Stomach (tissue), 9 donors: Measurements from ENCODE around the gene PARVB. TPM values are rescaled to one million over a fixed set of nuclear protein-coding genes. Genes with fewer than 3 reads are reported as not detected.

ENCODE experiments used
- DNase-seq, 2 donors: peaks; one replicate each; pipeline versions ENCODE4 v3.0.0 to v3.0.0-alpha.2; 2013 to 2019
- H3K27ac ChIP-seq, 5 donors: fragments of 200-600 bp in 4 of 5; sonication (generic) in 4 of 5; one replicate each; pipeline ENCODE4 v1.5.1; 2013 to 2019; ENCODE audit warnings: mild to moderate bottlenecking in 1 of 5, moderate library complexity in 1 of 5
- H3K27me3 ChIP-seq, 3 donors: fragments of 200-600 bp; sonication (generic); one replicate each; pipeline ENCODE4 v1.5.1; 2017 to 2019; ENCODE audit warnings: mixed run types in 1 of 3
- H3K36me3 ChIP-seq, 4 donors: fragments of 200-600 bp; sonication (generic); 1 replicate in 3 of 4; 2 replicates in 1 of 4; pipeline ENCODE4 v1.5.1; 2016 to 2019
- H3K4me1 ChIP-seq, 4 donors: fragments of 200-600 bp; sonication (generic); one replicate each; pipeline ENCODE4 v1.5.1; 2016 to 2019
- H3K4me3 ChIP-seq, 4 donors: fragments of 200-600 bp; sonication (generic) in 3 of 4; one replicate each; pipeline ENCODE4 v1.5.1; 2016 to 2019; ENCODE audit warnings: mild to moderate bottlenecking in 1 of 4
- H3K9me3 ChIP-seq, 4 donors: fragments of 200-600 bp; sonication (generic); one replicate each; pipeline ENCODE4 v1.5.1; 2016 to 2019
- CTCF ChIP-seq, 7 experiments: fragments of 450-650 bp in 4 of 7; fragments of 200-600 bp in 3 of 7; sonication (generic) in 3 of 7; IDR thresholded peaks; one replicate each; pipeline ENCODE4 v1.5.1; 2016 to 2019; ENCODE audit warnings: antibody characterized with exemption in 7 of 7, control low read depth in 2 of 7, mild to moderate bottlenecking in 1 of 7
- EP300 ChIP-seq: sonication (generic); formaldehyde crosslinking; IDR thresholded peaks from one replicate; pipeline ENCODE4 v1.6.1; 2017; ENCODE audit warnings: antibody characterized with exemption
- POLR2A ChIP-seq, 4 donors: fragments of 450-650 bp; IDR thresholded peaks; one replicate each; pipeline ENCODE4 v1.6.1; 2016; ENCODE audit warnings: antibody characterized with exemption in 4 of 4, control low read depth in 2 of 4, mild to moderate bottlenecking in 1 of 4, moderate library complexity in 1 of 4
- POLR2AphosphoS5 ChIP-seq, 3 donors: sonication (generic); formaldehyde crosslinking; IDR thresholded peaks; one replicate each; pipeline ENCODE4 v1.6.1; 2016; ENCODE audit warnings: antibody characterized with exemption in 3 of 3
- WGBS, 5 donors: extraction: QIAGEN DNeasy Blood & Tissue Kit in 3 of 5; methylation state at CpG; one replicate each; pipeline versions ENCODE4 v1.1.5 to v1.1.7; 2013 to 2018; 5-methylcytosine and 5-hydroxymethylcytosine counted together
- intact Hi-C: fragments of 100-400 bp; cut with DNase I; formaldehyde crosslinking; loops from one replicate; pipeline ENCODE4 v1.15.1; 2023; ENCODE audit warnings: low total_unique reads
- polyA plus RNA-seq, 3 donors: library from polyadenylated mRNA; stranded (reverse); fragments of 200-250 nt; gene quantifications; one replicate each; pipeline ENCODE4 v1.2.3, GENCODE V29; 2013
- total RNA-seq, 5 donors: library from RNA; depleted of rRNA; stranded (reverse); fragments of >200 nt; gene quantifications; one replicate each; pipeline versions ENCODE4 v1.1.0 to v1.2.3, GENCODE V29; 2014 to 2016
- donor health status: healthy with polysubstance abuse.
- donor health status: Bipolar disorder and iron deficiency.
- donor health status: healthy.

PARVB gene
- total and polyA plus RNA-seq, 8 donors: 2.9 to 143 (median 19.1) TPM

DNA sequence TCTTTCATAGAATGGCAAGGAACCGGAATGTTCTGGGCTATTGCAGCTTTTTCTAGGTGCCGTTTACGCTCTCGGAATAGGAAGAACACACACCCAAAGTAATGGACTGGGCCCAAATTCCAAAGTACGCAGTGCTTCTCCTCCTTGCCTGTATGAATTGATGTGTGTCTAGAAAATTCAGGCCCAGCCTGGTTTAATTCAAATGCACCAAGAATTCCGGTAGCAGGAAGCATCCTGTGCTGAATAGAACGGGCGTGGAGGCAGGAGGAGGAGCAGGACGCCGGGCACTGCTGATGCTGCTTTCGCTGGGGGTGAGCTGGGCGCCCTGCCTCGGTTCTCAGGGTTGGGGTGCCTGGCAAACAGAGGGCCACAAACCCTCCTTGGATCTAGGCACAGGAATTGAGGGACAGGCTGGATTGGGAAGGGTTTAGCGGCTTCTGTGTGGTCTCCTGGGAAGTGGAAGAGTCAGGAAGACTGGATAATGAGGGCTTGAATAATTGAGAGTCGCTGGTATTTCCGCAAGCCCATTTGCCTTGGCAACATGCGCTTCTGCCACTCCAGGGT lies 2.0 kb downstream of the PARVB start:
- intact Hi-C loops: no loop called here
- H3K27ac ChIP-seq: peak overlapping the region; percentile 63 to 90 (median 83)
- no peak for TF ChIP-seq EP300
- no peak for TF ChIP-seq CTCF (IDR thresholded peaks at IDR 0.05)
- TF ChIP-seq POLR2A (IDR thresholded peaks at IDR 0.05): no peak
- TF ChIP-seq POLR2AphosphoS5 (IDR thresholded peaks at IDR 0.05): no peak
- no peaks in the 10 kb centered on the region for H3K36me3 ChIP-seq
- peak overlapping the region in 2 of 4 donors; percentile 13 to 15 for H3K4me3 ChIP-seq
- no peaks in the 10 kb centered on the region for H3K9me3 ChIP-seq
- peaks cover 0 to 10% (median 0%) of the 10 kb centered on the region in 3 donors for H3K27me3 ChIP-seq
- no peak for DNase-seq
- WGBS, 5 donors: 74 to 85% (median 79%) methylated on average over 17 of the region's 17 CpGs
- H3K4me1 ChIP-seq: peaks cover 14 to 43% (median 31%) of the 10 kb centered on the region in 4 donors

DNA sequence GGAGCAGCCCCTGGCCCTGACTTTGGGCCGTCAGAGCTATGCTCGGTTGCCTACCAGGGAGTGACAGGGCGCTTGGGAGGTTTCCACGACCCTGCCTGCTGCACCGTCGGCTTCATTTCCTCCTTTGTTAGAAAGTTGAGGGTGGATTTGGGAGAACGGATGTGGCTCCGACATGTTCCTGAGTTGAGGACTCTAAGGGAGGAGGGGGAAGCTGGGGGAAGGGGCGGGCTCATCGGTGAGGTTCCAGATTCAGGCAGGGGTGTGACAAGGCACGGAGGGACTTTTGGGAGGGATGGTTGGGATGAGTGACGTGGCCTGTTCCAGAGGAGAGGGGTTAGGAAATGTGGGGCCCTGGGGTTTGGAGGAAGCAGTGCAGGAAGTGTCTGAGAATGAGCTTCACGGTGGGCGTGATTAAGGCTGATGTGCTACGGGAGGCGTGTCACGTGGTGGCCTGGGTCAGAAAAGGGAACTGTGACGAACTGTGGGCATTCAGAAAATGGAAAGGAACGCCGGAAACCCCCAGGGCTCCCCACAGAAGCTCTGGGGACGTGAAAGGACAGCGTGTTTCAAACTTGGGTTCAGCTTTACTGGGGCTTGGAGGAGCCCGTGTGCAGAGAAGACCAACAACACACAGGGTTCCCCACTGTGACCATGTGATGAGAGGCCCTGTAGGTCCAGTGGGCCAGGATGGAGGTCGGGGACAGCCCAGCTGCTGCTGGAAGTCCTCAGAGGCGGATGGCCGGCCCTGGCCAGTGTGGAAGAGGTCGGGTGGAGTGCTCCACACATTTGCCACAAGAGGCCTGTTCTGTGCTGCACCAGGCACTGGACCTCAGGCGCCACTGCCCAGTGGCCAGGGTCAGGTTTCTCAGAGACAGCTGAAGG lies 2.8 kb downstream of the PARVB start:
- Histone ChIP-seq H3K9me3 (no peaks in the 10 kb centered on the region), H3K4me1 (peaks cover 14 to 43% (median 31%) of the 10 kb centered on the region in 4 donors), H3K27me3 (peaks cover 0 to 10% (median 0%) of the 10 kb centered on the region in 3 donors), H3K4me3 (peak overlapping the region in 2 of 4 donors; percentile 13 to 15), H3K36me3 (no peaks in the 10 kb centered on the region), H3K27ac (peak overlapping the region; percentile 66 to 90 (median 83))
- intact Hi-C loops: no loop called here
- peak; percentile 70 to 80 for DNase-seq
- TF ChIP-seq CTCF (IDR thresholded peaks at IDR 0.05): no peak
- TF ChIP-seq POLR2AphosphoS5 (IDR thresholded peaks at IDR 0.05): peak in 1 of 3 donors; percentile 52
- WGBS, 5 donors: 58 to 71% (median 66%) methylated on average over 26 to 28 of the region's 28 CpGs

GRCh38 chr22:44028091-44028490 lies 4.0 kb downstream of the PARVB start:
- TF ChIP-seq EP300 (no peak), CTCF (IDR thresholded peaks at IDR 0.05) (no peak), POLR2A (IDR thresholded peaks at IDR 0.05) (no peak), POLR2AphosphoS5 (IDR thresholded peaks at IDR 0.05) (no peak)
- DNase-seq: no peak
- Histone ChIP-seq H3K27me3 (peaks cover 0 to 10% (median 0%) of the 10 kb centered on the region in 3 donors), H3K4me1 (peaks cover 14 to 39% (median 25%) of the 10 kb centered on the region in 4 donors), H3K27ac (peak overlapping the region in 2 of 5 donors; percentile 82 to 86), H3K36me3 (no peaks in the 10 kb centered on the region), H3K4me3 (no peak overlapping the region), H3K9me3 (no peaks in the 10 kb centered on the region)
- intact Hi-C loops: no loop called here
- 71 to 86% (median 80%) methylated on average over 7 of the region's 7 CpGs for WGBS, 5 donors

DNA sequence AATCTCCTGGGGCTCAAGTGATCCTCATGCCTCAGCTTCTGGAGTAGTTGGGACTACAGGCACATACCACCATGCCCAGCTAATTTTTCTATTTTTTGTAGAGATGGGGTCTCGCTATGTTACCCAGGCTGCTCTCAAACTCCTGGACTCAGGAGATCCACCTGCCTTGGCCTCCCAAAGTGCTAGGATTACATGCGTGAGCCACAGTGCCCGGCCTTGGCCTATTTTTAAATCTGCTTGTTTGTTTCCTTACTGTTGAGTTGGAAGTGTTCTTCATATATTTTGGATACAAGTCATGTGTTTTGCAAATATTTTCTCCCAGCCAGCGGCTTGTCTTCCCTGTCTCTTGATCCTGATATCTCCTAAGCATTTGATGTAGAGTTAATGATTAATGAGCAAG lies 5.0 kb downstream of the PARVB start:
- 58 to 71% (median 60%) methylated on average over 4 of the region's 4 CpGs for WGBS, 5 donors
- H3K4me3 ChIP-seq: no peak overlapping the region
- no peak for DNase-seq

More for the DNA sequence above, 5.0 kb downstream of the PARVB start:
- Histone ChIP-seq H3K27ac (peak overlapping the region in 1 of 5 donors; percentile 86), H3K36me3 (no peaks in the 10 kb centered on the region), H3K9me3 (no peaks in the 10 kb centered on the region), H3K4me1 (peaks cover 7 to 30% (median 17%) of the 10 kb centered on the region in 4 donors), H3K27me3 (peaks cover 0 to 7% (median 0%) of the 10 kb centered on the region in 3 donors)
- TF ChIP-seq EP300 (no peak), POLR2AphosphoS5 (IDR thresholded peaks at IDR 0.05) (no peak), POLR2A (IDR thresholded peaks at IDR 0.05) (no peak), CTCF (IDR thresholded peaks at IDR 0.05) (no peak)
- intact Hi-C loops: no loop called here
